ENCODE measurements around the gene COL4A1. TPM values are rescaled to one million over a fixed set of nuclear protein-coding genes. Genes with fewer than 3 reads are reported as not detected.

The COL4A1 gene
- total RNA-seq, 2 donors from 2014 or later, result 505 to 852 TPM

- peaks cover 4% of the 10 kb centered on the region for H3K36me3 ChIP-seq
- TF ChIP-seq CTCF (IDR thresholded peaks at IDR 0.05), result no peak
- no peaks in the 10 kb centered on the region for H3K9me3 ChIP-seq
- ATAC-seq (ENCODE audit: insufficient number of reproducible peaks, low FRiP score, low read depth) (no peak), DNase-seq (ENCODE audit: low spot score) (no peak)
- H3K27ac ChIP-seq, result peak overlapping the region; percentile 45 to 62
- H3K4me3 ChIP-seq, result no peak overlapping the region
- peaks cover 14 to 69% of the 10 kb centered on the region in 2 donors for H3K4me1 ChIP-seq (ENCODE audit: control insufficient read depth in 1 of 2, low read depth in 2 of 2)
- H3K27me3 ChIP-seq (replicated peaks; ENCODE audit: insufficient read depth), result no peaks in the 10 kb centered on the region
Measured at GRCh38 chr13:110286833-110287819, 19.8 kb downstream of the COL4A1 start.

GRCh38 chr13:110285991-110286832, 20.7 kb downstream of the COL4A1 start:
- H3K4me3 ChIP-seq, result no peak overlapping the region
- no peaks in the 10 kb centered on the region for H3K36me3 ChIP-seq
- ATAC-seq (ENCODE audit: insufficient number of reproducible peaks, low FRiP score, low read depth), result peak; percentile 44
- no peaks in the 10 kb centered on the region for H3K27me3 ChIP-seq (replicated peaks; ENCODE audit: insufficient read depth)
- peak overlapping the region; percentile 45 to 62 for H3K27ac ChIP-seq
- H3K4me1 ChIP-seq (ENCODE audit: control insufficient read depth in 1 of 2, low read depth in 2 of 2), result peaks cover 23 to 69% of the 10 kb centered on the region in 2 donors
- no peak for DNase-seq (ENCODE audit: low spot score)
- H3K9me3 ChIP-seq, result no peaks in the 10 kb centered on the region
- TF ChIP-seq CTCF (IDR thresholded peaks at IDR 0.05), result no peak

GRCh38 chr13:110284779-110285484, 22.0 kb downstream of the COL4A1 start:
- no peaks in the 10 kb centered on the region for H3K36me3 ChIP-seq
- H3K27me3 ChIP-seq (replicated peaks; ENCODE audit: insufficient read depth), result no peaks in the 10 kb centered on the region
- TF ChIP-seq CTCF (IDR thresholded peaks at IDR 0.05), result no peak
- no peaks in the 10 kb centered on the region for H3K9me3 ChIP-seq
- peak overlapping the region; percentile 45 to 62 for H3K27ac ChIP-seq
- no peak for ATAC-seq (ENCODE audit: insufficient number of reproducible peaks, low FRiP score, low read depth)
- no peak for DNase-seq (ENCODE audit: low spot score)
- peaks cover 26 to 80% of the 10 kb centered on the region in 2 donors for H3K4me1 ChIP-seq (ENCODE audit: control insufficient read depth in 1 of 2, low read depth in 2 of 2)
- H3K4me3 ChIP-seq, result no peak overlapping the region

- no peak for TF ChIP-seq CTCF (IDR thresholded peaks at IDR 0.05)
- Histone ChIP-seq H3K4me1 (ENCODE audit: control insufficient read depth in 1 of 2, low read depth in 2 of 2) (peaks cover 26 to 90% of the 10 kb centered on the region in 2 donors), H3K27me3 (replicated peaks; ENCODE audit: insufficient read depth) (no peaks in the 10 kb centered on the region), H3K27ac (peak overlapping the region; percentile 9 to 39), H3K4me3 (no peak overlapping the region), H3K36me3 (no peaks in the 10 kb centered on the region), H3K9me3 (no peaks in the 10 kb centered on the region)
- ATAC-seq (ENCODE audit: insufficient number of reproducible peaks, low FRiP score, low read depth), result no peak
- DNase-seq (ENCODE audit: low spot score), result no peak
Measured at GRCh38 chr13:110283736-110284517, 23.0 kb downstream of the COL4A1 start.
